ENCODE results near the gene SIPA1.

The SIPA1 gene

DNA sequence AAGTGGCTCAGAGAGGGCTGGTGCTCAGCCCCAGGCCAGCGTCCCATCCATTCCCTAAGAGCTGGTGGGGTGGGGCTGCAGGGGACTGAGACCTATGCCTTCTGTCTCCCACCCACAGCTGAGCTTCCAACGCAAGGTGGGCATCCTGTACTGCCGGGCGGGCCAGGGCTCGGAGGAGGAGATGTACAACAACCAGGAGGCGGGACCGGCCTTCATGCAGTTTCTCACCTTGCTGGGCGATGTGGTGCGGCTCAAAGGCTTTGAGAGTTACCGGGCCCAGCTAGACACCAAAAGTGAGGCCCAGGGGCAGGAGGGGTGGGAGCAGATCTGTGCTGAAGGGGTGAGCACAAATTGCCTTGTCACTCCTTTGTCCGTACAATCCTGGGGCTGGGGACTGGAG is 6.9 kb downstream of the SIPA1 start:
- H3K4me3 ChIP-seq (ENCODE audit: low read depth, low read length): no peak overlapping the region
- TF ChIP-seq, protein P1, sequence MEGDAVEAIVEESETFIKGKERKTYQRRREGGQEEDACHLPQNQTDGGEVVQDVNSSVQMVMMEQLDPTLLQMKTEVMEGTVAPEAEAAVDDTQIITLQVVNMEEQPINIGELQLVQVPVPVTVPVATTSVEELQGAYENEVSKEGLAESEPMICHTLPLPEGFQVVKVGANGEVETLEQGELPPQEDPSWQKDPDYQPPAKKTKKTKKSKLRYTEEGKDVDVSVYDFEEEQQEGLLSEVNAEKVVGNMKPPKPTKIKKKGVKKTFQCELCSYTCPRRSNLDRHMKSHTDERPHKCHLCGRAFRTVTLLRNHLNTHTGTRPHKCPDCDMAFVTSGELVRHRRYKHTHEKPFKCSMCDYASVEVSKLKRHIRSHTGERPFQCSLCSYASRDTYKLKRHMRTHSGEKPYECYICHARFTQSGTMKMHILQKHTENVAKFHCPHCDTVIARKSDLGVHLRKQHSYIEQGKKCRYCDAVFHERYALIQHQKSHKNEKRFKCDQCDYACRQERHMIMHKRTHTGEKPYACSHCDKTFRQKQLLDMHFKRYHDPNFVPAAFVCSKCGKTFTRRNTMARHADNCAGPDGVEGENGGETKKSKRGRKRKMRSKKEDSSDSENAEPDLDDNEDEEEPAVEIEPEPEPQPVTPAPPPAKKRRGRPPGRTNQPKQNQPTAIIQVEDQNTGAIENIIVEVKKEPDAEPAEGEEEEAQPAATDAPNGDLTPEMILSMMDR (IDR thresholded peaks at IDR 0.05; ENCODE audit: control insufficient read depth, extremely low read depth, insufficient read depth): no peak
- no peak for DNase-seq (ENCODE audit: low read depth)

GRCh38 chr11:65645710-65646109 is 7.8 kb downstream of the SIPA1 start:
- no peak for DNase-seq (ENCODE audit: low read depth)
- H3K4me3 ChIP-seq (ENCODE audit: low read depth, low read length): no peak overlapping the region
- TF ChIP-seq, protein P1 (IDR thresholded peaks at IDR 0.05; ENCODE audit: control insufficient read depth, extremely low read depth, insufficient read depth): no peak

GRCh38 chr11:65646288-65646957 is 8.5 kb downstream of the SIPA1 start:
- DNase-seq (ENCODE audit: low read depth): no peak
- TF ChIP-seq, protein P1 (IDR thresholded peaks at IDR 0.05; ENCODE audit: control insufficient read depth, extremely low read depth, insufficient read depth): no peak
- peak overlapping the region; percentile 54 for H3K4me3 ChIP-seq (ENCODE audit: low read depth, low read length)

GRCh38 chr11:65646958-65647701 is 9.2 kb downstream of the SIPA1 start:
- peak overlapping the region; percentile 54 for H3K4me3 ChIP-seq (ENCODE audit: low read depth, low read length)
- TF ChIP-seq, protein P1 (IDR thresholded peaks at IDR 0.05; ENCODE audit: control insufficient read depth, extremely low read depth, insufficient read depth): no peak
- no peak for DNase-seq (ENCODE audit: low read depth)

DNA sequence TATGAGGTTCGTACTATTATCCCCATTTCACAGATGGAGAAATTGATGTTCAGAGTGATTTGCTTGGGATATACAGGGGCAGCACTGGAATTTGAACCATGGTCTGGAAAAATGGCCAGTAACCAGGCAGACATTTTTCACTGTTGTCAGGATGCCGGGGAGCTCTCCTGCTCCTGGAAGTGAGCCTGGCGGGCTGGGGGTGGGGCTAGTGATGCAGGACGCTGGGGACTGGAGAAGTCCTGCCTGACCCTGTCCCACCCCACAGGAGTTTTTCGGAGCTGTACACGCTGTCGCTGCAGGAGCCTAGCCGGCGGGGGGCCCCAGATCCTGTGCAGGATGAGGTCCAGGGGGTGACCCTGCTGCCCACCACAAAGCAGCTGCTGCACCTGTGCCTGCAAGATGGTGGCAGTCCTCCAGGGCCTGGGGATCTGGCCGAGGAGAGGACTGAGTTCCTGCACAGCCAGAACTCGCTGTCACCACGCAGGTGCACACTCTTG is 11.1 kb downstream of the SIPA1 start:
- no peak overlapping the region for H3K4me3 ChIP-seq (ENCODE audit: low read depth, low read length)
- TF ChIP-seq, protein P1 (IDR thresholded peaks at IDR 0.05; ENCODE audit: control insufficient read depth, extremely low read depth, insufficient read depth): no peak
- no peak for DNase-seq (ENCODE audit: low read depth)

DNA sequence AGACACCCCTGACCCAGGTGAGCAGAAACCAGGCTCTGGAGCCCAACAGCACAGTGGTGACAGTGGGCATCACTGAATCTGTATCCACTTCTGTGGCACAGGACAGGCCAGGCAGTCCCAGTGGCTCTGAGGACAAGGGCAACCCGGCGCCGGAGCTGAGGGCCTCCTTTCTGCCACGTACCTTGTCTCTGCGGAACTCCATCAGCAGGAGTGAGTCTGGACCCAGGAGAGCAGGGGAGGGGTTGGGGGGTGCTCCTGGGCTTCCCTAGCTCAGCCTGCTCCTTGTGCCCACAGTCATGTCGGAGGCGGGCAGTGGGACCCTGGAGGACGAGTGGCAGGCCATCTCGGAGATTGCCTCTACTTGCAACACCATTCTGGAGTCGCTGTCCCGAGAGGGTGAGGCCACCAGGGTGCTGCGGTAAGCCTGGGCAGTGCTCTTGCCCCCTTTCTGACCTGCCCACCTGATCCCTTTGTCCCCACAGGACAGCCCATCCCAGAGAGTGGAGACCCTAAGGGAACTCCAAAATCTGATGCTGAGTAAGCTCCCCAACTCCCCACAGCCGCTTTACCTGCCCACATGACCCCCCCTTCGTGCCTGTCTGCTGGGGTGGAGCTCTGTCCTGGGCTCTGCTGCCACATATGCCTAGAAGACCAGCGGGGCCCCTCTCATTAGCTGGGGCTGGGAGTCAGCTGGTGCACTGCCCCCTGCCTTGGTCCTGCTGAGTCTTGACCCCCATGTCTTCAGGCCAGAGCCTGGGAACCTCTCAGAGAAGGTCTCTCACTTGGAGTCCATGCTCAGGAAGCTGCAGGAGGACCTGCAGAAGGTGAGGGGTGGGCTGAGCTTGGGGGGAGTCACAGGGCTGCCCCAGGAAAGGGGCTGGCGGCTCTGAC is 12.0 kb downstream of the SIPA1 start:
- TF ChIP-seq, protein P1 (IDR thresholded peaks at IDR 0.05; ENCODE audit: control insufficient read depth, extremely low read depth, insufficient read depth): no peak
- no peak for DNase-seq (ENCODE audit: low read depth)
- H3K4me3 ChIP-seq (ENCODE audit: low read depth, low read length): no peak overlapping the region
